HepG2 (cell line): Measurements from ENCODE around the gene MAPK12. TPM values are rescaled to one million over a fixed set of nuclear protein-coding genes. Genes with fewer than 3 reads are reported as not detected.
A peak's percentile ranks its signal among the peaks of the same experiment; 100 is the strongest.

Experiments
- CBFB ChIP-seq: sonication (generic); formaldehyde crosslinking; IDR thresholded peaks from 2 replicates; pipeline ENCODE4 v1.4.0; 2020; ENCODE audit warnings: missing genetic modification reagents
- ESRRA ChIP-seq: sonication (generic); formaldehyde crosslinking; IDR thresholded peaks from 2 replicates; pipeline ENCODE4 v1.5.1; 2020; ENCODE audit warnings: mild to moderate bottlenecking, low read depth, missing genetic modification reagents
- GFI1 ChIP-seq: sonication (generic); formaldehyde crosslinking; IDR thresholded peaks from 2 replicates; pipeline ENCODE4 v1.5.0; 2020; ENCODE audit warnings: missing genetic modification reagents, mild to moderate bottlenecking, borderline replicate concordance
- JDP2 ChIP-seq: sonication (generic); formaldehyde crosslinking; IDR thresholded peaks from 2 replicates; pipeline ENCODE4 v1.8.1; 2022; ENCODE audit warnings: missing genetic modification reagents, borderline replicate concordance
- NRL ChIP-seq: sonication (generic); formaldehyde crosslinking; IDR thresholded peaks from 2 replicates; pipeline ENCODE4 v1.5.0; 2020; ENCODE audit warnings: missing genetic modification reagents, mild to moderate bottlenecking, moderate library complexity, borderline replicate concordance
- PRPF4 ChIP-seq: fragments of 200-400 bp; formaldehyde crosslinking; IDR thresholded peaks from 2 replicates; pipeline ENCODE4 v1.6.1; 2016; ENCODE audit warnings: low read length, low read depth; ENCODE audit not compliant: poor library complexity, severe bottlenecking
- ZNF552 ChIP-seq: sonication (generic); formaldehyde crosslinking; IDR thresholded peaks from 2 replicates; pipeline ENCODE4 v1.9.0; 2022; ENCODE audit warnings: missing genetic modification reagents, mild to moderate bottlenecking, borderline replicate concordance
- ZNF761 ChIP-seq: sonication (generic); formaldehyde crosslinking; conservative IDR thresholded peaks from 2 replicates; pipeline ENCODE4 v1.4.0; 2020; ENCODE audit warnings: mild to moderate bottlenecking, missing genetic modification reagents
- polyA plus RNA-seq, 8 experiments: library from polyadenylated mRNA; depleted of rRNA in 3 of 8; stranded (reverse) in 7 of 8; unstranded in 1 of 8; fragments of >200 nt; fragmentation: Illumina TruSeq in 4 of 8; extraction: Trizol in 4 of 8; gene quantifications; 2 replicates each; pipeline versions ENCODE4 v1.2.1 to v1.2.3, GENCODE V29; 2011 to 2016; ENCODE audit warnings: low read depth in 4 of 8, missing spikeins in 1 of 8, mixed read lengths in 1 of 8; ENCODE audit not compliant: insufficient read depth in 1 of 8
- total RNA-seq, 5 experiments: library from RNA; depleted of rRNA; stranded (reverse); fragments of >200 nt; fragmentation: Illumina TruSeq; extraction: Trizol; gene quantifications; 2 replicates each; pipeline ENCODE4 v1.2.3, GENCODE V29; 2016; ENCODE audit warnings: low read depth in 1 of 5
- TF ChIP-seq, protein P1 (sequence below): IDR thresholded peaks from 2 replicates; pipeline ENCODE4 v1.6.1; 2016; ENCODE audit warnings: missing genetic modification reagents, missing compliant biosample characterization
- TF ChIP-seq, protein P2 (sequence below): sonication (generic); formaldehyde crosslinking; IDR thresholded peaks from 2 replicates; pipeline ENCODE4 v1.5.0; 2020; ENCODE audit warnings: missing genetic modification reagents
- TF ChIP-seq, protein P3 (sequence below): sonication (generic); formaldehyde crosslinking; IDR thresholded peaks from 2 replicates; pipeline ENCODE4 v1.4.0; 2020; ENCODE audit warnings: missing genetic modification reagents, mild to moderate bottlenecking, borderline replicate concordance
- TF ChIP-seq, protein P4 (sequence below): sonication (generic); formaldehyde crosslinking; IDR thresholded peaks from 2 replicates; pipeline ENCODE4 v1.9.0; 2021; ENCODE audit warnings: missing genetic modification reagents, borderline replicate concordance
- TF ChIP-seq, protein P5 (sequence below): sonication (generic); formaldehyde crosslinking; IDR thresholded peaks from 2 replicates; pipeline ENCODE4 v1.4.0; 2020; ENCODE audit warnings: low read depth, missing genetic modification reagents
- TF ChIP-seq, protein P6 (sequence below): sonication (generic); formaldehyde crosslinking; IDR thresholded peaks from 2 replicates; pipeline ENCODE4 v1.5.0; 2020; ENCODE audit warnings: mild to moderate bottlenecking, missing genetic modification reagents

The MAPK12 gene
- total and polyA plus RNA-seq, 2 of the 13 experiments (the other 11 are each of a cell fraction or from before 2014, with no cell fraction given), result 22.2 to 23.3 TPM

DNA sequence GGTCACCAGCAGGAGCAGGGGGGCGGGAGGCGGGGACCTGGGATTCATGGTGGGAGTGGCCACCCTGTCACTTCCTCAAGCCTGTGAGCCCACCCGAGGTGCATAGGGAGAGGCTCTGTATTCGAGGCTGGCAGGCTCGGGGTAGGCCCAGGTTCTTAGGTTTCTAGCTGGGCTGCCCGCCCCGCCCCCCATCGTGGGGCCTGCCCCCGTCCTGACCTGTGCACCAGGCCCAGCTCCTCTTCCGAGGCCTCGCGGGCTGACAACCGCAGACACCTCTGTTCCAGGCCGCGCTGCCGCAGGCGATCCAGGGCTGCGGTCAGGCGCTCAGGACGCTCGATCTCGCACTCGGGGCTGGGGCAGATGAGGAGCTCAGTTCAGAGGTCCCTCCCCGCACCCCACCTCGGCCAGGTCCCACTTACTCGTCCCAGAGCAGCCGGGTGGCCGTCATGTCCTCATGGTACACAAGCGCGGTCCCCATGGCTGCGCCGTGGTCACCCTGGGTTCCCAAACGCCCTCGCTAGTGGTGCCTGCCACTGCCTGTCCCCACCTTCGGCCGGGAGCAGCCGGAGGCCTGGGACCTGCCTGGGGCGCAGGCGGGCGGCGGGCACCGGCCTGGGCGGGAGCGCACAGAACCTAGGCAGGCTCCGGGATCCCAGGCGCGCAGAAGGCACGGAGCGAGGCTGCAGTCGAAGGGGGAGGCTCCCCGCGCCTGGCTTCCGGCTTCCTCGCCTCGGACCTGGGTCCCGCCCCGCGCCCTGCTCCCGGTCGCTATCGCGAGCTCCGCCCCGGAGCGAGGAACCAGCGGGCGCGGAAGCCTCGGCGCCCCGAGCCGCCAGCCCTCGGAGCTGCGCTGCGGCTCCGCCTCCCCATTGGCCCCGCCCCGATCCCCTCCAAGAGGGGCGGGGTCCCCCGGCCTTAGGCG is 10.7 kb downstream of the MAPK12 start, which contains the start of gene HDAC10 (continued):
- TF ChIP-seq, protein P1, sequence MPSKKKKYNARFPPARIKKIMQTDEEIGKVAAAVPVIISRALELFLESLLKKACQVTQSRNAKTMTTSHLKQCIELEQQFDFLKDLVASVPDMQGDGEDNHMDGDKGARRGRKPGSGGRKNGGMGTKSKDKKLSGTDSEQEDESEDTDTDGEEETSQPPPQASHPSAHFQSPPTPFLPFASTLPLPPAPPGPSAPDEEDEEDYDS, result no peak; the same call in 1 of the 2 replicates
- TF ChIP-seq PRPF4, result no peak
- TF ChIP-seq, protein P2, sequence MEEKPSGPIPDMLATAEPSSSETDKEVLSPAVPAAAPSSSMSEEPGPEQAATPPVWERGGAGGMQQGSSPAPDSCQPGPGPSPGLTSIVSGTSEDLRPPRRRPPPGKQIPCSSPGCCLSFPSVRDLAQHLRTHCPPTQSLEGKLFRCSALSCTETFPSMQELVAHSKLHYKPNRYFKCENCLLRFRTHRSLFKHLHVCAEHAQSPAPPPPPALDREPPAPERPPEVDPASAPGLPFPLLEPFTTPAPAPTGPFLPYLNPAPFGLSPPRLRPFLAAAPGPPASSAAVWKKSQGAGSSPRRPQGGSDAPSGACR (CRISPR knock-in tag), result peak; percentile 86
- TF ChIP-seq, protein P3, sequence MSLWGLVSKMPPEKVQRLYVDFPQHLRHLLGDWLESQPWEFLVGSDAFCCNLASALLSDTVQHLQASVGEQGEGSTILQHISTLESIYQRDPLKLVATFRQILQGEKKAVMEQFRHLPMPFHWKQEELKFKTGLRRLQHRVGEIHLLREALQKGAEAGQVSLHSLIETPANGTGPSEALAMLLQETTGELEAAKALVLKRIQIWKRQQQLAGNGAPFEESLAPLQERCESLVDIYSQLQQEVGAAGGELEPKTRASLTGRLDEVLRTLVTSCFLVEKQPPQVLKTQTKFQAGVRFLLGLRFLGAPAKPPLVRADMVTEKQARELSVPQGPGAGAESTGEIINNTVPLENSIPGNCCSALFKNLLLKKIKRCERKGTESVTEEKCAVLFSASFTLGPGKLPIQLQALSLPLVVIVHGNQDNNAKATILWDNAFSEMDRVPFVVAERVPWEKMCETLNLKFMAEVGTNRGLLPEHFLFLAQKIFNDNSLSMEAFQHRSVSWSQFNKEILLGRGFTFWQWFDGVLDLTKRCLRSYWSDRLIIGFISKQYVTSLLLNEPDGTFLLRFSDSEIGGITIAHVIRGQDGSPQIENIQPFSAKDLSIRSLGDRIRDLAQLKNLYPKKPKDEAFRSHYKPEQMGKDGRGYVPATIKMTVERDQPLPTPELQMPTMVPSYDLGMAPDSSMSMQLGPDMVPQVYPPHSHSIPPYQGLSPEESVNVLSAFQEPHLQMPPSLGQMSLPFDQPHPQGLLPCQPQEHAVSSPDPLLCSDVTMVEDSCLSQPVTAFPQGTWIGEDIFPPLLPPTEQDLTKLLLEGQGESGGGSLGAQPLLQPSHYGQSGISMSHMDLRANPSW, result no peak; the same call in 1 of the 2 replicates
- peak; percentile 5; the same call in 1 of the 2 replicates for TF ChIP-seq GFI1 (CRISPR knock-in tag)
- peak; percentile 72; the same call in 1 of the 2 replicates for TF ChIP-seq NRL (CRISPR knock-in tag)
- peak; percentile 18; the same call in 1 of the 2 replicates for TF ChIP-seq CBFB (CRISPR knock-in tag)
- no peak; the same call in 1 of the 2 replicates for TF ChIP-seq ESRRA (CRISPR knock-in tag)
- TF ChIP-seq ZNF552 (CRISPR knock-in tag), result peak; percentile 82; the same call in 1 of the 2 replicates
- TF ChIP-seq, protein P4, sequence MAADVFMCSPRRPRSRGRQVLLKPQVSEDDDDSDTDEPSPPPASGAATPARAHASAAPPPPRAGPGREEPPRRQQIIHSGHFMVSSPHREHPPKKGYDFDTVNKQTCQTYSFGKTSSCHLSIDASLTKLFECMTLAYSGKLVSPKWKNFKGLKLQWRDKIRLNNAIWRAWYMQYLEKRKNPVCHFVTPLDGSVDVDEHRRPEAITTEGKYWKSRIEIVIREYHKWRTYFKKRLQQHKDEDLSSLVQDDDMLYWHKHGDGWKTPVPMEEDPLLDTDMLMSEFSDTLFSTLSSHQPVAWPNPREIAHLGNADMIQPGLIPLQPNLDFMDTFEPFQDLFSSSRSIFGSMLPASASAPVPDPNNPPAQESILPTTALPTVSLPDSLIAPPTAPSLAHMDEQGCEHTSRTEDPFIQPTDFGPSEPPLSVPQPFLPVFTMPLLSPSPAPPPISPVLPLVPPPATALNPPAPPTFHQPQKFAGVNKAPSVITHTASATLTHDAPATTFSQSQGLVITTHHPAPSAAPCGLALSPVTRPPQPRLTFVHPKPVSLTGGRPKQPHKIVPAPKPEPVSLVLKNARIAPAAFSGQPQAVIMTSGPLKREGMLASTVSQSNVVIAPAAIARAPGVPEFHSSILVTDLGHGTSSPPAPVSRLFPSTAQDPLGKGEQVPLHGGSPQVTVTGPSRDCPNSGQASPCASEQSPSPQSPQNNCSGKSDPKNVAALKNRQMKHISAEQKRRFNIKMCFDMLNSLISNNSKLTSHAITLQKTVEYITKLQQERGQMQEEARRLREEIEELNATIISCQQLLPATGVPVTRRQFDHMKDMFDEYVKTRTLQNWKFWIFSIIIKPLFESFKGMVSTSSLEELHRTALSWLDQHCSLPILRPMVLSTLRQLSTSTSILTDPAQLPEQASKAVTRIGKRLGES (CRISPR knock-in tag), result no peak
- TF ChIP-seq, protein P5, sequence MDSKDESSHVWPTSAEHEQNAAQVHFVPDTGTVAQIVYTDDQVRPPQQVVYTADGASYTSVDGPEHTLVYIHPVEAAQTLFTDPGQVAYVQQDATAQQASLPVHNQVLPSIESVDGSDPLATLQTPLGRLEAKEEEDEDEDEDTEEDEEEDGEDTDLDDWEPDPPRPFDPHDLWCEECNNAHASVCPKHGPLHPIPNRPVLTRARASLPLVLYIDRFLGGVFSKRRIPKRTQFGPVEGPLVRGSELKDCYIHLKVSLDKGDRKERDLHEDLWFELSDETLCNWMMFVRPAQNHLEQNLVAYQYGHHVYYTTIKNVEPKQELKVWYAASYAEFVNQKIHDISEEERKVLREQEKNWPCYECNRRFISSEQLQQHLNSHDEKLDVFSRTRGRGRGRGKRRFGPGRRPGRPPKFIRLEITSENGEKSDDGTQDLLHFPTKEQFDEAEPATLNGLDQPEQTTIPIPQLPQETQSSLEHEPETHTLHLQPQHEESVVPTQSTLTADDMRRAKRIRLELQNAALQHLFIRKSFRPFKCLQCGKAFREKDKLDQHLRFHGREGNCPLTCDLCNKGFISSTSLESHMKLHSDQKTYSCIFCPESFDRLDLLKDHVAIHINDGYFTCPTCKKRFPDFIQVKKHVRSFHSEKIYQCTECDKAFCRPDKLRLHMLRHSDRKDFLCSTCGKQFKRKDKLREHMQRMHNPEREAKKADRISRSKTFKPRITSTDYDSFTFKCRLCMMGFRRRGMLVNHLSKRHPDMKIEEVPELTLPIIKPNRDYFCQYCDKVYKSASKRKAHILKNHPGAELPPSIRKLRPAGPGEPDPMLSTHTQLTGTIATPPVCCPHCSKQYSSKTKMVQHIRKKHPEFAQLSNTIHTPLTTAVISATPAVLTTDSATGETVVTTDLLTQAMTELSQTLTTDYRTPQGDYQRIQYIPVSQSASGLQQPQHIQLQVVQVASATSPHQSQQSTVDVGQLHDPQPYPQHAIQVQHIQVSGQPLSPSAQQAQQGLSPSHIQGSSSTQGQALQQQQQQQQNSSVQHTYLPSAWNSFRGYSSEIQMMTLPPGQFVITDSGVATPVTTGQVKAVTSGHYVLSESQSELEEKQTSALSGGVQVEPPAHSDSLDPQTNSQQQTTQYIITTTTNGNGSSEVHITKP, result no peak
- TF ChIP-seq JDP2 (CRISPR knock-in tag), result no peak
- TF ChIP-seq, protein P6, sequence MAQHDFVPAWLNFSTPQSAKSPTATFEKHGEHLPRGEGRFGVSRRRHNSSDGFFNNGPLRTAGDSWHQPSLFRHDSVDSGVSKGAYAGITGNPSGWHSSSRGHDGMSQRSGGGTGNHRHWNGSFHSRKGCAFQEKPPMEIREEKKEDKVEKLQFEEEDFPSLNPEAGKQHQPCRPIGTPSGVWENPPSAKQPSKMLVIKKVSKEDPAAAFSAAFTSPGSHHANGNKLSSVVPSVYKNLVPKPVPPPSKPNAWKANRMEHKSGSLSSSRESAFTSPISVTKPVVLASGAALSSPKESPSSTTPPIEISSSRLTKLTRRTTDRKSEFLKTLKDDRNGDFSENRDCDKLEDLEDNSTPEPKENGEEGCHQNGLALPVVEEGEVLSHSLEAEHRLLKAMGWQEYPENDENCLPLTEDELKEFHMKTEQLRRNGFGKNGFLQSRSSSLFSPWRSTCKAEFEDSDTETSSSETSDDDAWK (CRISPR knock-in tag), result no peak
- TF ChIP-seq ZNF761, result no peak; the same call in 1 of the 2 replicates
